Placental pericyte (primary cell): ENCODE results near the gene ANO1. TPM values are rescaled to one million over a fixed set of nuclear protein-coding genes. Genes with fewer than 3 reads are reported as not detected.

ENCODE experiments used
- small RNA-seq: library from RNA; depleted of rRNA; stranded (forward); fragments of <200 nt; gene quantifications from one replicate; pipeline ENCODE3, GENCODE V24; 2012; ENCODE audit warnings: low replicate concordance
- total RNA-seq: library from RNA; depleted of rRNA; stranded (reverse); fragments of >200 nt; gene quantifications from 2 replicates; pipeline ENCODE4 v1.2.3, GENCODE V29; 2012

ANO1 gene
- 1.3 TPM in 1 of 2 replicates, not detected in the other for total RNA-seq

GRCh38 chr11:70078095-70078780 lies at the start of gene ANO1:
TSS of gene ANO1 (plus strand) at chr11:70078317. CDS start at chr11:70078607, 290 bp downstream.

GRCh38 chr11:70202920-70203750 lies 125.0 kb downstream of the ANO1 start, which contains the start of gene FADD:
TSS of gene FADD (plus strand) at chr11:70203296. CDS start at chr11:70203460, 164 bp downstream.

Small RNAs within 50 kb of the gene (small RNA-seq; reads per million reads assigned to genes)
- gene RNU6-1175P: not detected

Other genes with a start within 250 kb of the ANO1 start
- gene FADD, start 125.0 kb downstream of the ANO1 start, total RNA-seq: 45.5 and 65.4 TPM in 2 replicates
- 58.4 and 79.4 TPM in 2 replicates for gene PPFIA1, start 192.4 kb downstream of the ANO1 start, total RNA-seq